GM20000 (cell line): ENCODE measurements around the gene CSNK1G2.

Experiments
- DNase-seq: peaks from one replicate; pipeline ENCODE4 v3.0.0; 2012; ENCODE audit warnings: low spot score
- CTCF ChIP-seq: IDR thresholded peaks from 2 replicates; pipeline ENCODE4 v1.5.1; 2012; ENCODE audit warnings: mild to moderate bottlenecking, control low read depth; ENCODE audit errors: extremely low read depth, missing control alignments

Gene CSNK1G2

DNA sequence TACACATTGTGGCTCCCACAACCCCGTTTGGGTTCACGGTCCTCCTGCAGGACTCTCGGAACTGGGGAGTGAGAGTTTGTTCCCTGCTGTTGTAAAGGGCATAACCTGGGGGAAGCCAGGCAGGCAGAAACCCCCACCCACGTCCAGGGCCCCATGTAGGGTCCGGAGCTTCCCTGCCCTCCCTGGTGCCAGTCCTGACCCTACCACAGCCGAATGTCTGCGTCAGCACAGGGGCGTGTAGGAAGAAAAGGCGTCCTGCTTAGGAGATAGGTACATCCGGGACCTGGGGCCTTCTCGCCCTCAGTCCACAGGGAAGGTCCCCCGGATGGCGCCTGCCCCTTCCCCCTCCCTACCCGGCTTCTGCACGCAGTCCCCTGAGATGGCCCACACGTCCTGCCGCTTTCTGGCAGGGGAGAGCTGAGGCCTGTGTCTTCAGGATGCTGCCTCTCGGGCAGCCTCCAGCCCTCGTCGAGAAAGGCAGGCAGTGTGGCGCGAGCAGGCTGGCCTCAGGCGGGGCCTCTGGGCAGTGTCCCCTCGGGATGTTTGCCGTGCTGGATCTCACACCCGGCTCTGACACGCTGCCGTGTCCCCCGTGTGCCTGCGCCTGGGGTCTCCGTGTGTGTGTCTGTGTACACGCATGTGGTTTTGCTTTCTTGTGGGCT, 19.1 kb downstream of the CSNK1G2 start:
- no peak for DNase-seq
- no peak for TF ChIP-seq CTCF

- DNase-seq: no peak
- TF ChIP-seq CTCF: no peak
Observed at GRCh38 chr19:1961000-1961883, 20.3 kb downstream of the CSNK1G2 start.

DNA sequence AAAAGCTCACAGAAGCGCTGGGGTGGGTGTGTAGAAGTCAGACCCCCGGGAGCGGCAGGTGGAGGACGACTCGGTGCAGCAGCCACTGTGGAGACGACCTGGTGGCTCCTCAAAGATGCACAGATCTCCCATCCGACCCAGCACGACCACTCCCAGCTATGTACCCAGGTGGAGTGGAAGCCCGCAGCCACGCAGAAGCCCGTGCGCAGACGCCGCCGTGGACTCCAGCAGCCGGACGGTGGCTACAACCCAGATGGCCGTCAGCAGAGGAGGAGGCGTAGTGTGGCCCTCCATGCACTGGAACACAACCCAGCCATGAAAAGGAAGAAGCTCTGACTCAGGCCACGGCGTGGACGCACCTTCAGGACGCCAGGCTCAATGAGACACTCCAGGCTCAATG, 21.7 kb downstream of the CSNK1G2 start:
- no peak for TF ChIP-seq CTCF
- DNase-seq: no peak

DNA sequence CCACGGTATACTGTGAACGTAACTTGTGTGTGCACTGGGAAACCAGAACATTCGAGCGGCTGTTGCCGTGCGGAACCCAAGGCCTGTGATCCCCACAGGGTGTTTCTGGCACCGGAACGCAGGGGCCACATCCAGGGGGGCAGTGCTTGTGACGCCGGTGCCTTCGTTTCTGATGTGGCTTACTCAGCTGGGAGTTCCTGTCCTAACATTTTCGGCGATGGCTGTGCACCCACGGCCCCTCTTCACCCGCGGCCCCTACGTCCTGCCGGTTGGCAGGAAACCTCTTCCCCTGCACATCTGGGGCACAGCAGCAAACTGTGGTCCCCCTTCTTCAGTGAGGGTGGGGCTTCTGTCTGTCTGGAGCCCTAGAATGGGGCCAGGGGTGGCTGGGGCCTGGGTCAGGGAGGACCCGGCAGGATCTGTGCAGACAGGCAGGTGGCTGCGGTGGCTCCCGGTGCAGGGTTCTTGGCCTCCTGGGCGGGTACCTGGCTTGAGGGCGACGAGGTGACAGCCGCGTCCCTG, 26.2 kb downstream of the CSNK1G2 start:
- TF ChIP-seq CTCF: no peak
- no peak for DNase-seq

DNA sequence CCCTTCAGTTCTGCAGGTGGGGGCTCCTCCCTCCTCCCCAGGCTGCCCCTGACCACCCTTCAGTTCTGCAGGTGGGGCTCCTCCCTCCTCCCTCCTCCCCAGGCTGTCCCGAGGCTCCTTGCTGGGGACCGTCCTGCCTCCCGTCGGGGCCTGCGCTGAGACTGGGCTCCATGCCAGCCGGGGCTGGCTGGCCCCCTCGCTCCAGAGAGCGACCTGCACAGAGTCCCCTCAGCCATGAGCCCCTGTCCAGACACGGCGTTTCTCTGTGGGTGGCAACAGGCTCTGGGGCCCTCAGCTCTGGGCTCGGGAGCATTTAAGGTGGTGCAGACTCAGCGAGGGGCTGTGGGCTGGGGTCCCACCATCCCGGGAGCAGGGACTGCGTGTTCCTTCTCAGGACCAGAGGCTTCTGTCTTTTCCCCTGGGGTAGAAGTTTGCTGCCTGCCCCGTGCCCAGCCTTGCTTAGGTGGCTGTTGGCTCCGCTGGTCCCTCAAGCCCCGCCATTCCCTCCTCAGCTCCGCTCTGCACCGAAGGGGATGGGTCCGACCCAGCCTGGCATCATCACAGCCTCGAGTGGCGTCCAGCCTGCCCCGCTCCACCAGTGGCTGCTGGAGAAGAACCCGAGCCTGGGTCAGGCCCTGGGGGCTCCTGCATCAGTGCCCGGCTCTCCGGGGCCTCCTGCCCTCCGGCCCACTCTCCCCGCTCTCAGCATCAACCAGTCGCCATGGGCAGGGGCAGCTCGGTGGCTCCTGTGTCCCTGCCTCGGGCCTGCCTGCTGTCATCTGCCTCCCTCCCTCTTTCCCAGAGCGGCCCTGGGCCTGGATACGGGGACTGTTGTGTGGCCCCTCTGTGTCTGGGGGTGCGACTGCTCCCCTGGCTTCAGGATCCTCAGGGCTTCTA, 27.6 kb downstream of the CSNK1G2 start:
- no peak for TF ChIP-seq CTCF
- DNase-seq: no peak

GRCh38 chr19:1969176-1970002, 28.4 kb downstream of the CSNK1G2 start:
- no peak for TF ChIP-seq CTCF

More at GRCh38 chr19:1969176-1970002, 28.4 kb downstream of the CSNK1G2 start:
- no peak for DNase-seq
